Activated CD8-positive, alpha-beta memory T cell treated with anti-CD3 and anti-CD28 coated beads, Interleukin-2, amount 50 U/mL, for 1 hour (primary cell): ENCODE results near the gene KYNU.
"Not testable (repeated sequence)": the region's sequence is repeated elsewhere in the genome, so short reads cannot be mapped to it uniquely, and the experiment has no call there.

Experiments used
- DNase-seq: peaks from one replicate; pipeline ENCODE4 v3.0.0-alpha.2; 2020; ENCODE audit errors: extremely low read depth

The KYNU gene

GRCh38 chr2:142877216-142877838 lies at the start of gene KYNU:
Gene KYNU, plus strand, starts transcription at chr2:142877664. Its CDS starts 7,704 bp downstream, at chr2:142885368.
- no peak for DNase-seq

- no peak for DNase-seq
These were observed 43.4 kb upstream of the KYNU start for GRCh38 chr2:142834021-142834420.

- no peak for DNase-seq
These were observed 37.0 kb upstream of the KYNU start for GRCh38 chr2:142840436-142840835.

- no peak for DNase-seq
These were observed 35.7 kb upstream of the KYNU start for GRCh38 chr2:142841788-142842187.

GRCh38 chr2:142842369-142842768 lies 35.1 kb upstream of the KYNU start:
- no peak for DNase-seq

- no peak for DNase-seq
These were observed 33.7 kb upstream of the KYNU start for GRCh38 chr2:142843731-142844130.

- DNase-seq: no peak
These were observed 29.3 kb upstream of the KYNU start for GRCh38 chr2:142848023-142848606.

GRCh38 chr2:142849820-142850219 lies 27.6 kb upstream of the KYNU start:
- DNase-seq: no peak

GRCh38 chr2:142853912-142854311 lies 23.6 kb upstream of the KYNU start:
- DNase-seq: no peak

GRCh38 chr2:142857256-142858164 lies 20.0 kb upstream of the KYNU start:
- no peak for DNase-seq

- DNase-seq: no peak
These were observed 18.5 kb upstream of the KYNU start for GRCh38 chr2:142858961-142859360.

GRCh38 chr2:142862299-142862698 lies 15.2 kb upstream of the KYNU start:
- no peak for DNase-seq

GRCh38 chr2:142862847-142863246 lies 14.6 kb upstream of the KYNU start:
- DNase-seq: no peak

- DNase-seq: no peak
These were observed 13.9 kb upstream of the KYNU start for GRCh38 chr2:142863485-142863961.

- DNase-seq: not testable (repeated sequence)
These were observed 12.9 kb upstream of the KYNU start for GRCh38 chr2:142864605-142865004.

- no peak for DNase-seq
These were observed 11.5 kb upstream of the KYNU start for GRCh38 chr2:142865924-142866323.

GRCh38 chr2:142866426-142866825 lies 11.0 kb upstream of the KYNU start:
- no peak for DNase-seq

- DNase-seq: no peak
These were observed 10.3 kb upstream of the KYNU start for GRCh38 chr2:142867136-142867535.

GRCh38 chr2:142868229-142868762 lies 9.2 kb upstream of the KYNU start:
- DNase-seq: no peak

GRCh38 chr2:142869065-142869460 lies 8.4 kb upstream of the KYNU start:
- DNase-seq: not testable (repeated sequence)

GRCh38 chr2:142869461-142870106 lies 7.9 kb upstream of the KYNU start:
- no peak for DNase-seq

GRCh38 chr2:142870526-142870925 lies 6.9 kb upstream of the KYNU start:
- DNase-seq: no peak
